Keratinocyte (primary cell): ENCODE results near the gene ARHGAP8. TPM values are rescaled to one million over a fixed set of nuclear protein-coding genes. Genes with fewer than 3 reads are reported as not detected.

Source experiments
- DNase-seq: peaks from one replicate; pipeline ENCODE4 v3.0.0-alpha.2; 2011; ENCODE audit warnings: low read depth, missing footprints, low spot score
- FAIRE-seq: peaks from 2 replicates; lab custom pipeline; 2011; peaks lifted over from hg19 to GRCh38; lab: Jason Lieb, UNC
- H2AFZ ChIP-seq: 2 replicates; pipeline ENCODE4 v1.6.0; 2012; ENCODE audit warnings: low read length, control low read depth, inconsistent platforms; ENCODE audit not compliant: control insufficient read depth
- H3K27ac ChIP-seq: 2 replicates; pipeline ENCODE4 v1.5.1; 2011; ENCODE audit warnings: low read length; ENCODE audit not compliant: control insufficient read depth, insufficient read depth
- H3K27me3 ChIP-seq: 3 replicates; pipeline ENCODE4 v1.6.0; 2011; ENCODE audit warnings: low read length; ENCODE audit not compliant: control insufficient read depth, insufficient read depth; ENCODE audit errors: extremely low read depth
- H3K36me3 ChIP-seq, 2 experiments: 2 replicates in 1 of 2; 3 replicates in 1 of 2; pipeline ENCODE4 v1.5.1; 2011; ENCODE audit warnings: low read length in 2 of 2, mild to moderate bottlenecking in 1 of 2; ENCODE audit not compliant: control insufficient read depth in 2 of 2, insufficient read depth in 2 of 2; ENCODE audit errors: extremely low read depth in 1 of 2
- H3K4me1 ChIP-seq: 3 replicates; pipeline ENCODE4 v1.5.1; 2011; ENCODE audit warnings: low read length; ENCODE audit not compliant: control insufficient read depth, insufficient read depth; ENCODE audit errors: extremely low read depth
- H3K4me2 ChIP-seq: 3 replicates; pipeline ENCODE4 v1.6.0; 2011; ENCODE audit warnings: low read depth, low read length; ENCODE audit not compliant: control insufficient read depth, insufficient read depth; ENCODE audit errors: extremely low read depth
- H3K4me3 ChIP-seq, 3 experiments: fragments of 200-600 bp in 1 of 3; sonication (generic) in 1 of 3; 2 replicates in 2 of 3; 3 replicates in 1 of 3; pipeline ENCODE4 v1.5.1; 2011 to 2016; ENCODE audit warnings: low read length in 3 of 3, mild to moderate bottlenecking in 3 of 3, control low read depth in 2 of 3, inconsistent platforms in 1 of 3, low read depth in 1 of 3, mixed read lengths in 1 of 3, mixed run types in 1 of 3, moderate library complexity in 1 of 3; ENCODE audit not compliant: control insufficient read depth in 2 of 3, insufficient read depth in 2 of 3; ENCODE audit errors: extremely low read depth in 1 of 3
- H3K79me2 ChIP-seq: 2 replicates; pipeline ENCODE4 v1.6.0; 2012; ENCODE audit warnings: low read length; ENCODE audit not compliant: control insufficient read depth, insufficient read depth
- H3K9ac ChIP-seq: 3 replicates; pipeline ENCODE4 v1.6.0; 2011; ENCODE audit warnings: low read length; ENCODE audit not compliant: control insufficient read depth, insufficient read depth; ENCODE audit errors: extremely low read depth
- H3K9me1 ChIP-seq: 3 replicates; pipeline ENCODE4 v1.6.0; 2011; ENCODE audit warnings: low read length; ENCODE audit not compliant: control insufficient read depth, insufficient read depth; ENCODE audit errors: extremely low read depth
- H3K9me3 ChIP-seq: 2 replicates; pipeline ENCODE4 v1.5.1; 2012; ENCODE audit warnings: low read depth, low read length; ENCODE audit not compliant: control insufficient read depth
- H4K20me1 ChIP-seq: 3 replicates; pipeline ENCODE4 v1.6.0; 2011; ENCODE audit warnings: low read length; ENCODE audit not compliant: control insufficient read depth, insufficient read depth; ENCODE audit errors: extremely low read depth
- EZH2 ChIP-seq: IDR thresholded peaks from one replicate; pipeline ENCODE4 v1.6.1; 2012; ENCODE audit warnings: inconsistent platforms, mild to moderate bottlenecking, low read length, moderate library complexity
- dilution Hi-C: fragments of 300-500 bp; cut with MboI; formaldehyde crosslinking; loops from one replicate; pipeline ENCODE4 v1.7.0; 2020; ENCODE audit warnings: low sequenced_read_pairs; ENCODE audit not compliant: extremely low pct_ligation_motif_present
- polyA plus RNA-seq, 5 experiments: library from polyadenylated mRNA; depleted of rRNA in 3 of 5; stranded (reverse) in 3 of 5; stranded (forward) in 1 of 5; unstranded in 1 of 5; fragments of >200 nt; gene quantifications; 1 replicate in 1 of 5; 2 replicates in 3 of 5; 3 replicates in 1 of 5; pipeline versions ENCODE4 v1.2.1 to v1.2.3, GENCODE V29; 2011 to 2012; ENCODE audit warnings: missing spikeins in 2 of 5, low read depth in 1 of 5, low replicate concordance in 1 of 5
- TF ChIP-seq, protein P1 (sequence below), 3 experiments: IDR thresholded peaks in 1 of 3; conservative IDR thresholded peaks in 1 of 3; optimal IDR thresholded peaks in 1 of 3; 2 replicates in 2 of 3; 3 replicates in 1 of 3; pipeline versions ENCODE3 to v1.5.1; 2011; ENCODE audit warnings: low read length in 3 of 3, mild to moderate bottlenecking in 3 of 3, moderate library complexity in 2 of 3, control low read depth in 1 of 3, inconsistent platforms in 1 of 3; ENCODE audit not compliant: insufficient read depth in 2 of 3; ENCODE audit errors: extremely low read depth in 1 of 3

Gene ARHGAP8
- polyA plus RNA-seq, 1 donor (not counting 4 experiments of a cell fraction or from before 2014, with no cell fraction given) = 21.3 TPM

DNA sequence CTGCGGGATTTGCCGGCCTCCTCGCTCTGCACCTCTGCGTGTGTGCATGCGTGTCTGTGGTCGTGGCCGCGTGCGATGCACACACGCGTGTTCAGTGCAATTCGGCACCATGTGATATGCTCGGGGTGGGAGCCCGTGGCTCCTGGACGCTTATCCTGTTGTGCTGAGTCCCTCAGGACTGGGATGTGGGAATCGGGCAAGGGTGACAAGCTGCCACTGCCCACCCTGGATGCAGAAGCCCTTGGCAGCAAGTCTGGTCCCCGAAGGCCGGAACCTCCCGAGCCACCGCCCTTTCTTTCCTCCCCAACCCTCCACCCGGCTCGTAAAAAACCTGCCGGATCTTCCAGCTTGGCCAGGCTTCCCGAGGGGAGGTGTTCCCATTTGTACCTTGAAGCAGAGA is 129.2 kb downstream of the ARHGAP8 start:
- no peak overlapping the region for H3K4me3 ChIP-seq
- FAIRE-seq = no peak

DNA sequence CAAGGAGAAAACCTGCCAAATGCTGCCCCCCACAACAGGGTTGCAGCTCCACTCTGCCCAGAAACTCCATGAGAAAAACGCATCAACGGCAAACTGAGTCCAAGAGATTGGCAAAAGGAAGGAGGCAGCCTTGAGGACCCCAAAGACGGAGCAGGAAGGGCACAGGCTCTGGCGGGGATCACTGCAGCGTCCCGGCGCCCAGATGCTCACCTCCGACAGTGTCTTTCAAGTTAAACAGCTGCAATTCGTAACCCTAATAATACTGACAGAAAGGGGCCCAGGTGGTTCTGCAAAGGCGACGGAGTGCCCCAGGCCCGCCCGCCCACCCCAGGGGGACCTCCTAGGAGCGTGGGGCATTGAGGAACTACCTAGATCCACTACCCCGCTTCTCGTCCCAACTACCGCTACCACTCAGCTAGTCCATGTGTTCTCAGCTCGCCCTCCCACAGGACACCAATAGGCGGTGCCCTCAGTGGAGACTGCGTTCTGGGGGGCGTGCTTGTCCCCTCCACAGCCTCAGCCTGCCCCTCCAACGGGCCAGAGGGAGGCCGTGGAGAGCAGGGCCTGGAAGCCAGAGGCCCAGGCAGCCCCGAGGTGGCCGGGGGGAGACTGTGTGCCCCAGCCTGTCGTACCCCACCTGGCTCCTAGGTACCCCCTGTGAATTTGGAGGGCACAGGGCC is 130.0 kb downstream of the ARHGAP8 start:
- no peaks in the 10 kb centered on the region for H3K9me1 ChIP-seq
- H2AFZ ChIP-seq = no peak overlapping the region
- H3K27ac ChIP-seq = no peak overlapping the region
- no peaks in the 10 kb centered on the region for H3K4me1 ChIP-seq
- no peak overlapping the region for H3K9ac ChIP-seq
- H3K36me3 ChIP-seq = no peaks in the 10 kb centered on the region
- no peak overlapping the region for H3K4me3 ChIP-seq
- H3K27me3 ChIP-seq = no peaks in the 10 kb centered on the region
- peaks cover 3% of the 10 kb centered on the region for H3K9me3 ChIP-seq
- TF ChIP-seq EZH2 = no peak
- TF ChIP-seq, protein P1, sequence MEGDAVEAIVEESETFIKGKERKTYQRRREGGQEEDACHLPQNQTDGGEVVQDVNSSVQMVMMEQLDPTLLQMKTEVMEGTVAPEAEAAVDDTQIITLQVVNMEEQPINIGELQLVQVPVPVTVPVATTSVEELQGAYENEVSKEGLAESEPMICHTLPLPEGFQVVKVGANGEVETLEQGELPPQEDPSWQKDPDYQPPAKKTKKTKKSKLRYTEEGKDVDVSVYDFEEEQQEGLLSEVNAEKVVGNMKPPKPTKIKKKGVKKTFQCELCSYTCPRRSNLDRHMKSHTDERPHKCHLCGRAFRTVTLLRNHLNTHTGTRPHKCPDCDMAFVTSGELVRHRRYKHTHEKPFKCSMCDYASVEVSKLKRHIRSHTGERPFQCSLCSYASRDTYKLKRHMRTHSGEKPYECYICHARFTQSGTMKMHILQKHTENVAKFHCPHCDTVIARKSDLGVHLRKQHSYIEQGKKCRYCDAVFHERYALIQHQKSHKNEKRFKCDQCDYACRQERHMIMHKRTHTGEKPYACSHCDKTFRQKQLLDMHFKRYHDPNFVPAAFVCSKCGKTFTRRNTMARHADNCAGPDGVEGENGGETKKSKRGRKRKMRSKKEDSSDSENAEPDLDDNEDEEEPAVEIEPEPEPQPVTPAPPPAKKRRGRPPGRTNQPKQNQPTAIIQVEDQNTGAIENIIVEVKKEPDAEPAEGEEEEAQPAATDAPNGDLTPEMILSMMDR (optimal IDR thresholded peaks at IDR 0.05 in 1 of 3, IDR thresholded peaks at IDR 0.05 in 1 of 3, conservative IDR thresholded peaks at IDR 0.05 in 1 of 3; ENCODE audit: extremely low read depth in 1 of 3, insufficient read depth in 2 of 3, low read length in 3 of 3) = no peak
- H4K20me1 ChIP-seq = no peaks in the 10 kb centered on the region
- dilution Hi-C loops = no loop called here
- DNase-seq (no peak), FAIRE-seq (no peak)
- no peak overlapping the region for H3K4me2 ChIP-seq
- H3K79me2 ChIP-seq = no peaks in the 10 kb centered on the region

More for the DNA sequence above, 129.2 kb downstream of the ARHGAP8 start:
- peaks cover 3% of the 10 kb centered on the region for H3K9me3 ChIP-seq
- no peak for TF ChIP-seq EZH2
- TF ChIP-seq, protein P1 (optimal IDR thresholded peaks at IDR 0.05 in 1 of 3, IDR thresholded peaks at IDR 0.05 in 1 of 3, conservative IDR thresholded peaks at IDR 0.05 in 1 of 3; ENCODE audit: extremely low read depth in 1 of 3, insufficient read depth in 2 of 3, low read length in 3 of 3) = no peak
- no peaks in the 10 kb centered on the region for H3K9me1 ChIP-seq
- no peak overlapping the region for H3K4me2 ChIP-seq
- no peaks in the 10 kb centered on the region for H3K36me3 ChIP-seq
- no peaks in the 10 kb centered on the region for H3K4me1 ChIP-seq
- H2AFZ ChIP-seq = no peak overlapping the region
- H3K9ac ChIP-seq = no peak overlapping the region
- dilution Hi-C loops = no loop called here
- no peaks in the 10 kb centered on the region for H3K27me3 ChIP-seq
- no peaks in the 10 kb centered on the region for H4K20me1 ChIP-seq
- no peaks in the 10 kb centered on the region for H3K79me2 ChIP-seq
- no peak overlapping the region for H3K27ac ChIP-seq
- no peak for DNase-seq
